LNCaP clone FGC (cell line): ENCODE data around the gene SEMA5B.

Source experiments
- DNase-seq: peaks from one replicate; pipeline ENCODE4 v3.0.0-alpha.2; 2011; ENCODE audit warnings: low read depth
- H3K4me3 ChIP-seq: 2 replicates; pipeline ENCODE4 v1.5.1; 2011; ENCODE audit warnings: mild to moderate bottlenecking, low read depth, low read length, control low read depth
- TF ChIP-seq, protein P1 (sequence below): IDR thresholded peaks from 2 replicates; pipeline ENCODE4 v1.5.1; 2012; ENCODE audit warnings: mild to moderate bottlenecking; ENCODE audit not compliant: control insufficient read depth, insufficient read depth; ENCODE audit errors: extremely low read depth

Gene SEMA5B

DNA sequence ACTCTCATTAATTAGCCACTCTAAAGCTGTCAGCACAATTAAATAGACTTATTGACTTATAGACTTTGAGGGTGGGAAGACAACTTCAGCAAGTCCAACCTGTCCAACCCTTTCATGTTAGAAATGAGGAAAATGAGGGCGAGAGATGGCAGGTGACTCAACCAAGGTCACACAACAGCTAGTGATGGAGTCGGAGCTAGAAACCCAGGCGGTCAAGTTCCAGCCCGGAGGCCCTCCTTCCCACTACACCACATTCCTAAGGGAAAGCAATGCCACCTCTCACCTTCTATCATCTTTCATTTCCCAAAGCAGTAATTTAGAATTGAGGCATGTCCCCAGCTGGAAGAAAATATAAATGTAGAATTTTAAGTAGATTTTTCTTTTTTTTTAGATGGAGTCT lies 28.7 kb downstream of the SEMA5B start:
- TF ChIP-seq, protein P1, sequence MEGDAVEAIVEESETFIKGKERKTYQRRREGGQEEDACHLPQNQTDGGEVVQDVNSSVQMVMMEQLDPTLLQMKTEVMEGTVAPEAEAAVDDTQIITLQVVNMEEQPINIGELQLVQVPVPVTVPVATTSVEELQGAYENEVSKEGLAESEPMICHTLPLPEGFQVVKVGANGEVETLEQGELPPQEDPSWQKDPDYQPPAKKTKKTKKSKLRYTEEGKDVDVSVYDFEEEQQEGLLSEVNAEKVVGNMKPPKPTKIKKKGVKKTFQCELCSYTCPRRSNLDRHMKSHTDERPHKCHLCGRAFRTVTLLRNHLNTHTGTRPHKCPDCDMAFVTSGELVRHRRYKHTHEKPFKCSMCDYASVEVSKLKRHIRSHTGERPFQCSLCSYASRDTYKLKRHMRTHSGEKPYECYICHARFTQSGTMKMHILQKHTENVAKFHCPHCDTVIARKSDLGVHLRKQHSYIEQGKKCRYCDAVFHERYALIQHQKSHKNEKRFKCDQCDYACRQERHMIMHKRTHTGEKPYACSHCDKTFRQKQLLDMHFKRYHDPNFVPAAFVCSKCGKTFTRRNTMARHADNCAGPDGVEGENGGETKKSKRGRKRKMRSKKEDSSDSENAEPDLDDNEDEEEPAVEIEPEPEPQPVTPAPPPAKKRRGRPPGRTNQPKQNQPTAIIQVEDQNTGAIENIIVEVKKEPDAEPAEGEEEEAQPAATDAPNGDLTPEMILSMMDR: no peak
- no peak overlapping the region for H3K4me3 ChIP-seq
- DNase-seq: no peak

DNA sequence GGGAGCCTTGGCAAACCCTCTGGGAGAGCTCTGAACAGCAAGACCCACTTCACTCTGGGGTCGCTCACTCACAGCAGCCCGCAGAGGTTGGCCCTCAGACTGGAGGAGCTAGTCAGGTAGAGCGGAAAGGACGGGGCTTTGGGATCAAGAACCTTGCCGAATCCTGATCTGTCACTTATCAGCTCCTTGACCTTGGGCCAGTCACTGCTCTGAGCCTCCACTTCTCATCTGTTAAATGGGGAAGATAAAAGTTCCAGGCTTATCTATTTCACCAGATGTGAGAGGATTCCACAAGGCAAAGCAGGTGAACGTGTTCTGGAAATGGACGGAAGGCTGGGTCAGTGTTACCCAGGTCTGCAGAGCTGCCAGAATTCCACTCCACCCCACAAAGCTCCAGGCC lies 29.4 kb downstream of the SEMA5B start:
- no peak overlapping the region for H3K4me3 ChIP-seq
- TF ChIP-seq, protein P1: no peak

DNA sequence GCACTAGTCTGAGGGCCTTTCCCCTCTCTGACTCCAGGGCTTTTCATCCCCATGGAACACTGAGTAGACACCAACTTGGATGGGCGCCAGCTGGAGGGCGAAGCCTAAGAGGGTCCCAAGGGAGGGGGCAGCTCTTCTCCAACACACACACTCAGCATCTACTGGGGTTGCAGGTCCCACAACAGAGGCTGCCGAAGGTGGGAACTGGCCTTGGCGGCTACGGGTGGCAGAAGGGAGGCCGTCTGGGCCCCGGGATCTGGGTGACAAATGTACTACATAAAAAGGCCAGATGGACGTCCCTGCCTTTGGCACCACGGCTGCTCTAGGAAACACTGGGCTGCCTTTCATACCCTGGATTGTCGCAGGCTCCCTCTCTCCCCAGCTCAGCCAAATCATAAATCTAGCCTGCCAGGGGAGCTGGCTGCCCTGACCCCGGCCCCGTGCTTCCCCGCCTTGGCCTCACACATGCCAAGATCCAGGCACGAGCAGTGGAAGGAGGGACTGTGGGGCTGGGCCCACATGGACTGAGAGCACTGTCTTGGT lies 31.5 kb downstream of the SEMA5B start:
- TF ChIP-seq, protein P1: no peak
- no peak overlapping the region for H3K4me3 ChIP-seq
- DNase-seq: no peak

More for the DNA sequence above, 29.4 kb downstream of the SEMA5B start:
- no peak for DNase-seq

DNA sequence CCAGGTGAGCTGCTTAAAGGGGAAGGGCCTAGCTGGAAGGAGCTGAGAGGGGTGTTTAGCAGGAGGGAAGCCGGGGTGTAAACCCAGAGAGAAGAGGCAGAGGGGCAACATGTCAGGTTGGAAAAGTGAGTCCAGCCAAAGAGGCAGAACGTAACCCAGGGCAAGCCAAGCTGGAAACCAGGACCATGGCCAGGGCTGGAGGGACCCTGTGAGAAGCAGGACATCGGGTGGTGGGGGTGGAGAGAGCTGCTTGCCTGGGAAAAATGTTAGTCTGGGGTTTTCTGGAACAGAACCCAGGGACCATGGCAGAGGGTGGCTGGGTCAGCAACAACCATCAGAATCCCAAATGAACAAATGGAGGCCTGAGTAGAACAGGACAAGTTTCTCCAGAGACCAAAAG lies 32.6 kb downstream of the SEMA5B start:
- TF ChIP-seq, protein P1: no peak
- no peak overlapping the region for H3K4me3 ChIP-seq
- no peak for DNase-seq

DNA sequence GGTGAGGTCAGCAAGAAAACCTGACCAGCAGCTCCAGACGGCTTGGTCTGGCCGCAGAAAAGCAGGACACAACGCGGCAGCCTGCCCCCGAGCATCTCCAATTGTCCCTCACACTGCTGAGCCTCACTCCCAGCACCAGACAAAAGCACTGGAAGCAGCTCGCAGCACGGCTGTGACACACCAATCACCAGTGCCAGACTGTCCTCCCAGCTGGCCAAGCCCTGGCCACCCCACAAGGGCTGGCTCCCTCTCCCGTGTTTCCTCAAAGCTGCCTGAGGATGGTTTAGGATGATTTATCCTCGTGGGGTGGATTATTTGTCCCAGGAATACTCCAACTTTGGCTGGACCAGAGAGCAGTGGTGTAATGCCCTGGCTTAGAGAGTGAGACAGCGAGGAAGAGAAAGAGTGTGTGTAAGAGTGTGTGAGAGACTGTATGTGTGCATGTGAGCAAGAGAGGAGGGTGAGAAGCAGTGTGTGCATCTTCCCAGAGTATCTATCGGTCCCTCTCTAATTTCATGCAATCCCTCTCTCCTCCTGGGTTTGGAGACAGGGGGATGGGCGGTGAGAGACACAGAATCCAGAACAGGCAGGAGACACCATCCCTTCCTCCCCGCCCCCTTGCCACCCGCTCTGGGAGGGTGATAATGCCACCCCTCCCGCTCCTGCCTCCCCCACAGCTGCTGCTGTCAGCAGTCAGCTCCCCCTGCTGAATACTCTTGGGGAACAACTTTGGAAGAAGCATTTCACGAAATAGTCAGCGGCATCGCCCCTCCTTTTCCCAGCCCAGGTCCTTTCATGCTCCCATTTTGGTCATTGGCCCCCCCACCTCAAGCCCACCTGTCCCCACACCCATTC lies 34.2 kb downstream of the SEMA5B start:
- DNase-seq: no peak
- H3K4me3 ChIP-seq: no peak overlapping the region
- TF ChIP-seq, protein P1: no peak

DNA sequence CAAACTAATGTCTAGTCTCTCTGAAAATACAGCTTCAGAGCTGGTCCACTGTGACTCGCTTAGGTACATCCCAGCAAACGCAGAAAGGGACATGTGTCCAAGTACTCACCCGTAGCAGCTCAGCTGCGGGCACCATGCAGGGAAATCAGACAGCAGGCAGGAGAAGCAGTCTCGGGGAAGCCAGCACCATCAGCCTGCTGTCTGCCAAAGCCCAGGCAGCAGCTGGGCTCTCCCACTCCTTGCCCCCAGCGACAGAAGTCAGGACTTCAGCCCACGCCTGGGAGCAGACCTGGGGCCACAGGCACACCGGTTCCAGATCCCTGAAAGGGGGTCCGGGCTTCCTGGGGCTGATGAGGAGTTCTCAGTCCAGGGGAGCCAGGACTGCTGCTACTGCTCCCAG lies 34.9 kb downstream of the SEMA5B start:
- TF ChIP-seq, protein P1: no peak
- DNase-seq: no peak
- no peak overlapping the region for H3K4me3 ChIP-seq
